Nephron (organoid): Measurements from ENCODE around the gene KSR1.

Source experiments
- H3K27ac Mint-ChIP-seq, 3 experiments: 2 replicates each; pipeline ENCODE4 v1.8.0; 2020; ENCODE audit warnings: mixed read lengths in 3 of 3, mild to moderate bottlenecking in 2 of 3, moderate library complexity in 1 of 3
- H3K27me3 Mint-ChIP-seq: 2 replicates; pipeline ENCODE4 v1.8.0; 2021; ENCODE audit warnings: low read depth, mild to moderate bottlenecking, moderate library complexity, mixed read lengths
- H3K36me3 Mint-ChIP-seq: 2 replicates; pipeline ENCODE4 v1.8.0; 2020; ENCODE audit warnings: low read depth, mixed read lengths
- H3K4me1 Mint-ChIP-seq: 2 replicates; pipeline ENCODE4 v1.8.0; 2020; ENCODE audit warnings: mixed read lengths
- H3K4me3 Mint-ChIP-seq, 3 experiments: 2 replicates each; pipeline ENCODE4 v1.8.0; 2020; ENCODE audit warnings: mild to moderate bottlenecking in 3 of 3, mixed read lengths in 3 of 3, moderate library complexity in 2 of 3
- H3K9me3 Mint-ChIP-seq: 2 replicates; pipeline ENCODE4 v1.8.0; 2020; ENCODE audit warnings: mixed read lengths
- TF ChIP-seq, protein P1 (sequence below), 3 experiments: fragments of 200-600 bp; sonication (generic); IDR thresholded peaks; one replicate each; pipeline ENCODE4 v1.5.0; 2021; ENCODE audit warnings: antibody characterized with exemption in 3 of 3; ENCODE audit not compliant: unreplicated experiment in 3 of 3

Gene KSR1

DNA sequence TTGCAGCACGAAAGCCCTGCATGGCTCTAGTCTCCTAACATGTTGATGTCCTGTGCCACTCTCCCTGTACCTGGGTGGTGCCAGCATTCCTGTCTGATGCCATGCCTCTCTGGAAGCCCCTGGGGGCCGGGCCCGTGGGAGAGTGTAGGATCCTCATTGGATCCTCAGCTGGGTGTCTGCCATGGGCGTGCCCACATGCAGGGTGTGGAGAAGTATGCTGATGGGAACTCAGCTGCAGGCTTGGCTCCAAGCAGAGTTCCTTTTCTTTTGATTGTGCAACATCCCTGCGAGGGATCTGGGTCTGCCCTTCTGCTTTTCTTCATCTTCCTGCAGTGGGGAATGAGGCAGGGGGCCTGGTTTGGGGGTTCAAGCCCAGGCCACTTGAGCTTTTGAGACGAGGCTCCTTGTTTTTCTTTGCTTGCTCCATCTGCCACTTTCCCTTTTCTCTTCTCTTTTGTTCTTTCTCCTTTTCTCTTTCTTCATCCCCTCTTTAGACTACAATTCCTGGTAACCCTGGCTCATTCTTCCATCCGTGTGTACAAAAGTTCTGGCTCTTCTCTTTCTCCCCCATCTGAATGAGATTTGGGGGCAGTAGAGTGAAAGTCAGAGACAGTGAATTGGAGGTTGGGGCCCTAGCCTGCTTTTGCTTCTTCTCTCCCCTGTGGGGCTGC lies 32.9 kb downstream of the KSR1 start:
- Mint-ChIP-seq H3K4me3 (no peak overlapping the region), H3K27ac (peak overlapping the region; percentile 20 to 46 (median 36)), H3K9me3 (no peaks in the 10 kb centered on the region), H3K4me1 (peaks cover 62% of the 10 kb centered on the region), H3K36me3 (peaks cover 4% of the 10 kb centered on the region), H3K27me3 (peaks cover 4% of the 10 kb centered on the region)
- TF ChIP-seq, protein P1, sequence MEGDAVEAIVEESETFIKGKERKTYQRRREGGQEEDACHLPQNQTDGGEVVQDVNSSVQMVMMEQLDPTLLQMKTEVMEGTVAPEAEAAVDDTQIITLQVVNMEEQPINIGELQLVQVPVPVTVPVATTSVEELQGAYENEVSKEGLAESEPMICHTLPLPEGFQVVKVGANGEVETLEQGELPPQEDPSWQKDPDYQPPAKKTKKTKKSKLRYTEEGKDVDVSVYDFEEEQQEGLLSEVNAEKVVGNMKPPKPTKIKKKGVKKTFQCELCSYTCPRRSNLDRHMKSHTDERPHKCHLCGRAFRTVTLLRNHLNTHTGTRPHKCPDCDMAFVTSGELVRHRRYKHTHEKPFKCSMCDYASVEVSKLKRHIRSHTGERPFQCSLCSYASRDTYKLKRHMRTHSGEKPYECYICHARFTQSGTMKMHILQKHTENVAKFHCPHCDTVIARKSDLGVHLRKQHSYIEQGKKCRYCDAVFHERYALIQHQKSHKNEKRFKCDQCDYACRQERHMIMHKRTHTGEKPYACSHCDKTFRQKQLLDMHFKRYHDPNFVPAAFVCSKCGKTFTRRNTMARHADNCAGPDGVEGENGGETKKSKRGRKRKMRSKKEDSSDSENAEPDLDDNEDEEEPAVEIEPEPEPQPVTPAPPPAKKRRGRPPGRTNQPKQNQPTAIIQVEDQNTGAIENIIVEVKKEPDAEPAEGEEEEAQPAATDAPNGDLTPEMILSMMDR (IDR thresholded peaks at IDR 0.05; ENCODE audit: unreplicated experiment in 3 of 3), result no peak

DNA sequence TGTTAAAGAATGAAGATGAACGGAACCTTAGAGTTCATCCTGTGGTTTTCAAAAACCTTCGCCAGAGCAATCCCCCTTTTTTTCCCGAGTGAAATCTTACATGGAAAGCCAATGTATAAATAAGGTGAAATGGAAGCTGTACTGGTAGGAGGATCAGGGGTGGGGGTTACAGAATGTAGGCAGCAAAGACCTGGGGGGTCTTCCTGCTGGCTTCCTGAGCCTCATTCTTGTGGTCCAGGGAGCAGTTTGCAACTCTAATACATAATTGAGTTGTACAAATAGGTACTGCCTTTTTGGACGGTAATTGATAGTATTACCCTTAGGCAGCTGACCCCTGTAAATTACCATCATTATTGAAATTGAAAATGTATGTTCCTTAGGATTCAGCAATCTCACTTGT lies 34.1 kb downstream of the KSR1 start:
- Mint-ChIP-seq H3K4me1 (peaks cover 72% of the 10 kb centered on the region), H3K36me3 (peaks cover 4% of the 10 kb centered on the region)
- TF ChIP-seq, protein P1 (IDR thresholded peaks at IDR 0.05; ENCODE audit: unreplicated experiment in 3 of 3), result no peak

DNA sequence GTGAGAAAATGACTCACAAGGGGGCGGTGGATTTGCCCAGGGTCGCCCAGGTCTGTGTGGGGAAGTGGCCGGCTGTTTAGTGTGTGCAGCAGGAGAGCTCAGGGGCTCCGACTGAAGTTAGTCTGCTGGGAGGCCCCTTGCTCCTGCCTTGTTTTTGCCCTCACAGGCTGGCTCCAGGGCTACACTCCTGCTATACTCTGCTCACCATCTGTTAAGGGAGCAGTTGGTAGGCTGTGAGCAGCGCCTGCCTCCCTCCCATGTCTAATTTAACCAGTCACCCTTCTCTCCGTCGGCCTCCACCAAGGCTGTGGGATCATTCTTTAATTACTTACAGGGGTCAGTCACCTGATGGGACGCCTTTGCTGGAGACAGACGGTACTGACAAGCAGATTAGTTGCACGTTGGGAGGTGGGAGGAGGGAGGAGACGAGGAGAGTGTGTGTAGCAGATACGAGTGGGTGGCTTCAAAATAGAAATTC lies 35.5 kb downstream of the KSR1 start:
- peak overlapping the region; percentile 84 to 100 (median 98) for H3K27ac Mint-ChIP-seq
- peaks cover 4% of the 10 kb centered on the region for H3K36me3 Mint-ChIP-seq
- H3K9me3 Mint-ChIP-seq, result no peaks in the 10 kb centered on the region
- peak overlapping the region in 1 of 3 experiments; percentile 2 for H3K4me3 Mint-ChIP-seq
- TF ChIP-seq, protein P1 (IDR thresholded peaks at IDR 0.05; ENCODE audit: unreplicated experiment in 3 of 3), result no peak
- peaks cover 80% of the 10 kb centered on the region for H3K4me1 Mint-ChIP-seq
- H3K27me3 Mint-ChIP-seq, result peaks cover 4% of the 10 kb centered on the region

More for the DNA sequence above, 34.1 kb downstream of the KSR1 start:
- H3K27ac Mint-ChIP-seq, result peak overlapping the region; percentile 84 to 100 (median 98)
- H3K9me3 Mint-ChIP-seq, result no peaks in the 10 kb centered on the region
- H3K4me3 Mint-ChIP-seq, result no peak overlapping the region
- H3K27me3 Mint-ChIP-seq, result peaks cover 4% of the 10 kb centered on the region

DNA sequence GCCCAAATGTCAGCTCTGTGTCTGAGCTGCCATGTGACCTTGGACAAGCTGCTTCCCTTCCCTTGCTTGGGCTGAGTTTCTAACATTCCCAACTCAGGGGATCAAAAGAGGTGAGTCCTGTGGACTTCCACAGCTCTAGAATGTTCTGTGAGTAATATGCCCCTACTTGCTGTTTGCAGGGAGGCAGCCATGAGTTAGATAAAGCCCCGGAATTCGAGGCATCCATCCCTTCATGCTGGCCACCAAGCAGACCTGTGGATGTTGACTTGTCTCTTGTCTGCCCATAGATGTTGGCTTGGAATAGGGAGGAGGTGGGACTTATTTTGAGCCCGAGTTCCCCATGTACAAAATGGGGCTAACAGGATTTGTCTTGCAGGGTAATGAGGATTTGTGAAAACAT lies 36.2 kb downstream of the KSR1 start:
- no peak overlapping the region for H3K4me3 Mint-ChIP-seq
- peaks cover 85% of the 10 kb centered on the region for H3K4me1 Mint-ChIP-seq
- H3K36me3 Mint-ChIP-seq, result peaks cover 4% of the 10 kb centered on the region
- no peaks in the 10 kb centered on the region for H3K9me3 Mint-ChIP-seq
- peaks cover 4% of the 10 kb centered on the region for H3K27me3 Mint-ChIP-seq
- peak overlapping the region; percentile 84 to 100 (median 98) for H3K27ac Mint-ChIP-seq
- TF ChIP-seq, protein P1 (IDR thresholded peaks at IDR 0.05; ENCODE audit: unreplicated experiment in 3 of 3), result no peak

DNA sequence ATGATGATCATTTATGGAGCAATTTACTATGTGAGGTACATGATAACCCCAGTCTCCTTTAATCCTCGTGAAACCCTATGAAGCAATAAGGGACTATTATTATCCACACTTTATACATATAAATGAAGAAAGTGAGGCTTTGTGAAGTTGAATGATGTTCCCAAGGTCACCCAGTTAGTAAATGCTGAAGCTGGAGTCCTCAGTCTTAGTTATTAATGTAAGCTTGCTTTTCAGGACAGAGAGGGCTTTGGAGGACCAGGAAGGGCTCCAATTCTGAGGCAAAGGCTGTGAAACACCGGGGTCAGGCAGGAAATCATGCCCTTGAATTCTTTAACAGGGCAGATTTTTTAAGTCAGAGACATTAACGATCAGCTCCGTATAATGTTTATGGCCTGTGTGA lies 36.8 kb downstream of the KSR1 start:
- H3K4me3 Mint-ChIP-seq, result no peak overlapping the region
- H3K27me3 Mint-ChIP-seq, result peaks cover 8% of the 10 kb centered on the region
- peak overlapping the region; percentile 49 to 100 (median 98) for H3K27ac Mint-ChIP-seq
- TF ChIP-seq, protein P1 (IDR thresholded peaks at IDR 0.05; ENCODE audit: unreplicated experiment in 3 of 3), result no peak
- H3K4me1 Mint-ChIP-seq, result peaks cover 83% of the 10 kb centered on the region
- H3K36me3 Mint-ChIP-seq, result peaks cover 3% of the 10 kb centered on the region
- H3K9me3 Mint-ChIP-seq, result no peaks in the 10 kb centered on the region
